Measurements from ENCODE around the gene DMXL2.
"Not testable (repeated sequence)": the region's sequence is repeated elsewhere in the genome, so short reads cannot be mapped to it uniquely, and the experiment has no call there.

Gene DMXL2

DNA sequence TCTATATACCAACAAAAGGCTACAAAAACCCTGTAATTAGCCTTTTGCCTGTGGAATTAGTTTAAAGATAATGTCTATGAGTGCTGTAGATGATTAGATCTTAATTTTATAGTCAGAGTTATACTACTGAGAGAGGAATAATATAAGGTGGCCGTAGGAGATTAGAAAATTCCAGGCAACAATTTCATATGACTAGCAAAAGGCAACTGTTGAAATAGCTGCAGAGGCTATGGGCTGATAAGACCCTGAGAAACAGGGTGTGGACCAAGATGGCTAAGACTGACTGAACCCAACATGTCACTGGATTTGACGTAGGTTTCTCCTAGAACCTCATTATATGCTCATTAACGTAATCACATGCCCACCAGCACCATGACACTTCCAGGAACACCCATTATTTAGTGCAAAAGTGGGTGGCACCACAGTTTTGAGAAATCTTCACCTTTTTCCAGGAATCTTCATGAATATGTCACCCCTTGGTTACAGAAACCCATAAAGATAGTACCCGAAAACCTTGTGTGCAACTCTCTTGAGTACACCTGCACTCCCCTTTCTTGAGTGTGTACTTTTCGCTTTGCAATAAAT, 29.6 kb upstream of the DMXL2 start:
- no peaks in the 10 kb centered on the region for H3K4me1 ChIP-seq (ENCODE audit: control insufficient read depth, insufficient read depth, low read depth, low read length)
- no peak overlapping the region for H2AK5ac ChIP-seq (ENCODE audit: low read length, severe bottlenecking)
- no peak overlapping the region for H3K4me3 ChIP-seq (ENCODE audit: insufficient read depth in 1 of 2, low read depth in 1 of 2, low read length in 2 of 2)
- H3K27ac ChIP-seq (ENCODE audit: low read length, poor library complexity, severe bottlenecking) = no peak overlapping the region
- H3K4ac ChIP-seq (ENCODE audit: low read depth in 1 of 2, low read length in 2 of 2) = no peak overlapping the region
- H4K91ac ChIP-seq (ENCODE audit: low read length) = no peak overlapping the region
- H2BK15ac ChIP-seq (ENCODE audit: low read depth, poor library complexity, severe bottlenecking) = no peak overlapping the region
- no peak overlapping the region for H3K23ac ChIP-seq (ENCODE audit: low read length in 2 of 2)
- no peak overlapping the region for H3K14ac ChIP-seq (ENCODE audit: low read length in 2 of 2)
- no peak overlapping the region for H2AFZ ChIP-seq (ENCODE audit: low read depth, low read length)
- WGBS = 87% methylated on average over 5 of the region's 5 CpGs
- H3K79me1 ChIP-seq (replicated peaks; ENCODE audit: low read length, poor library complexity, severe bottlenecking) = no peaks in the 10 kb centered on the region
- no peak overlapping the region for H4K8ac ChIP-seq (ENCODE audit: low read length)
- H3K27me3 ChIP-seq (ENCODE audit: control insufficient read depth in 1 of 2, insufficient read depth in 1 of 2, low read length in 2 of 2) = peaks cover 0 to 4% of the 10 kb centered on the region in 2 experiments
- H2BK5ac ChIP-seq (ENCODE audit: low read depth, low read length, poor library complexity, severe bottlenecking) = no peak overlapping the region
- no peak for DNase-seq
- no peak overlapping the region for H3K4me2 ChIP-seq (ENCODE audit: low read length, poor library complexity, severe bottlenecking)
- H3K9ac ChIP-seq (ENCODE audit: low read length) = no peak overlapping the region
- no peak overlapping the region for H2BK12ac ChIP-seq (ENCODE audit: low read length in 2 of 2)
- no peak overlapping the region for H3K18ac ChIP-seq (ENCODE audit: low read depth in 1 of 2, low read length in 2 of 2)
- no peak overlapping the region for H2BK120ac ChIP-seq (ENCODE audit: low read depth, low read length)
- H3K9me3 ChIP-seq (ENCODE audit: control insufficient read depth, low read length) = no peaks in the 10 kb centered on the region
- H3K36me3 ChIP-seq (ENCODE audit: control insufficient read depth in 1 of 2, insufficient read depth in 2 of 2, low read depth in 1 of 2, low read length in 2 of 2) = no peaks in the 10 kb centered on the region

DNA sequence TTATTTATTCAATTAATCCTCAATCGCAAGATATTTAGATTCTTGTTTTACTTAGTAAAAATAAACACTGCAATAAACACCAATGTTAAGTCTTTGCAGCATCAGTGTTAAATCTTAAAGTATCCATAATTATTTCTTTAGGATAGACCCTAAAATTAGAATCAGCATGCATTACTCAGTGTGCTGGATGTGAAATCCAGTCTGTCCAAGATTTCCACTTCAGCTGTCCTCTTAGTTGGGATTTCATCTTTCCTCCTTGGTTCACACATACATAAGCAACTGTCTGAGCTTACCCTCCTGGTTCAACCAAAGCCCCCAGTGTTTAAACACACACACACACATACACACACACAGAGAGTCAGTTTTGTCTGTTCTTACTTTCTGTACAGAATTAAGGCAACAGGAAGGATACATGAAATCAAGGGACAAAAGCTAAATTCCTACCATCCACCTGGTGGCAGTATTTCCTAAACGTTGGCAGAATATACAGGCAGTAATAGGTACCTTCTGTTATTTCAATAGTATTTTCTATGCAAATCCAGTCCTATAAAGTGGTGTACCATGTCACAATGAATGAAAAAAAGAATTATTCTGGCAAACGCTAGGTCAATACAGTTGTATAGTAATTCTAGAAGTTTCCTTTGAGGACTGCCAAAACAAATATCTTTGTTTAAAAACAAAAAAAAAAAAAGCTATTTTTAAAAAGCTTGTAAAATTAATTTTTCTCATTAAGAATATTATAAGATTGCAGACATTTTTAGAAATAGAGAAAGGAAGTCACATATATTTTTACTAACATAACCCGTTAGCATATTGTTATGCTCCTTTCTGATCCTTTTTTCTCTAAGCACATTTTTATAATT, 27.3 kb upstream of the DMXL2 start:
- Histone ChIP-seq H2AFZ (ENCODE audit: low read depth, low read length) (no peak overlapping the region), H3K9me3 (ENCODE audit: control insufficient read depth, low read length) (no peaks in the 10 kb centered on the region), H3K23ac (ENCODE audit: low read length in 2 of 2) (no peak overlapping the region), H3K4ac (ENCODE audit: low read depth in 1 of 2, low read length in 2 of 2) (no peak overlapping the region), H3K4me2 (ENCODE audit: low read length, poor library complexity, severe bottlenecking) (no peak overlapping the region), H2BK15ac (ENCODE audit: low read depth, poor library complexity, severe bottlenecking) (no peak overlapping the region), H3K36me3 (ENCODE audit: control insufficient read depth in 1 of 2, insufficient read depth in 2 of 2, low read depth in 1 of 2, low read length in 2 of 2) (no peaks in the 10 kb centered on the region), H4K8ac (ENCODE audit: low read length) (no peak overlapping the region), H2BK120ac (ENCODE audit: low read depth, low read length) (no peak overlapping the region), H3K4me3 (ENCODE audit: insufficient read depth in 1 of 2, low read depth in 1 of 2, low read length in 2 of 2) (no peak overlapping the region), H2BK12ac (ENCODE audit: low read length in 2 of 2) (no peak overlapping the region), H3K14ac (ENCODE audit: low read length in 2 of 2) (no peak overlapping the region), H3K18ac (ENCODE audit: low read depth in 1 of 2, low read length in 2 of 2) (no peak overlapping the region), H3K79me1 (replicated peaks; ENCODE audit: low read length, poor library complexity, severe bottlenecking) (no peaks in the 10 kb centered on the region), H2AK5ac (ENCODE audit: low read length, severe bottlenecking) (no peak overlapping the region), H4K91ac (ENCODE audit: low read length) (no peak overlapping the region), H3K4me1 (ENCODE audit: control insufficient read depth, insufficient read depth, low read depth, low read length) (no peaks in the 10 kb centered on the region), H3K27ac (ENCODE audit: low read length, poor library complexity, severe bottlenecking) (no peak overlapping the region), H2BK5ac (ENCODE audit: low read depth, low read length, poor library complexity, severe bottlenecking) (no peak overlapping the region), H3K27me3 (ENCODE audit: control insufficient read depth in 1 of 2, insufficient read depth in 1 of 2, low read length in 2 of 2) (peaks cover 0 to 4% of the 10 kb centered on the region in 2 experiments), H3K9ac (ENCODE audit: low read length) (no peak overlapping the region)
- WGBS = no CpG with 5 or more reads among the region's 4 CpGs
- peak; percentile 83 for DNase-seq

DNA sequence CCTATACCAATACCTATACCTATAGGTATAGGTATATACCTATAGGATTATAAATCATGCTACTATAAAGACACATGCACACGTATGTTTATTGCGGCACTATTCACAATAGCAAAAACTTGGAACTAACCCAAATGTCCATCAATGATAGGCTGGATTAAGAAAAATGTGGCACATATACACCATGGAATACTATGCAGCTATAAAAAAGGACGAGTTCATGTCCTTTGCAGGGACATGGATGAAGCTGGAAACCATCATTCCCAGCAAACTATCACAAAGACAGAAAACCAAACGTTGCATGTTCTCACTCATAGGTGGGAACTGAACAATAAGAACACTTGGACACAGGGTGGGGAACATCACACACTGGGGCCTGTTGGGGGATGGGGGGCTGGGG, 26.1 kb upstream of the DMXL2 start:
- H4K91ac ChIP-seq (ENCODE audit: low read length); H3K4ac ChIP-seq (ENCODE audit: low read depth in 1 of 2, low read length in 2 of 2); H2AFZ ChIP-seq (ENCODE audit: low read depth, low read length); H3K23ac ChIP-seq (ENCODE audit: low read length in 2 of 2); H3K4me2 ChIP-seq (ENCODE audit: low read length, poor library complexity, severe bottlenecking); H3K27ac ChIP-seq (ENCODE audit: low read length, poor library complexity, severe bottlenecking); H2BK15ac ChIP-seq (ENCODE audit: low read depth, poor library complexity, severe bottlenecking); H3K18ac ChIP-seq (ENCODE audit: low read depth in 1 of 2, low read length in 2 of 2); DNase-seq; H3K27me3 ChIP-seq (ENCODE audit: control insufficient read depth in 1 of 2, insufficient read depth in 1 of 2, low read length in 2 of 2); H2BK12ac ChIP-seq (ENCODE audit: low read length in 2 of 2); H3K9me3 ChIP-seq (ENCODE audit: control insufficient read depth, low read length); H3K4me3 ChIP-seq (ENCODE audit: insufficient read depth in 1 of 2, low read depth in 1 of 2, low read length in 2 of 2); H3K4me1 ChIP-seq (ENCODE audit: control insufficient read depth, insufficient read depth, low read depth, low read length); H3K14ac ChIP-seq (ENCODE audit: low read length in 2 of 2); H2BK5ac ChIP-seq (ENCODE audit: low read depth, low read length, poor library complexity, severe bottlenecking); H4K8ac ChIP-seq (ENCODE audit: low read length); H3K9ac ChIP-seq (ENCODE audit: low read length); H3K36me3 ChIP-seq (ENCODE audit: control insufficient read depth in 1 of 2, insufficient read depth in 2 of 2, low read depth in 1 of 2, low read length in 2 of 2); H2AK5ac ChIP-seq (ENCODE audit: low read length, severe bottlenecking); H2BK120ac ChIP-seq (ENCODE audit: low read depth, low read length); H3K79me1 ChIP-seq (replicated peaks; ENCODE audit: low read length, poor library complexity, severe bottlenecking): not testable (repeated sequence)
- WGBS = 100% methylated on average over 2 of the region's 4 CpGs

DNA sequence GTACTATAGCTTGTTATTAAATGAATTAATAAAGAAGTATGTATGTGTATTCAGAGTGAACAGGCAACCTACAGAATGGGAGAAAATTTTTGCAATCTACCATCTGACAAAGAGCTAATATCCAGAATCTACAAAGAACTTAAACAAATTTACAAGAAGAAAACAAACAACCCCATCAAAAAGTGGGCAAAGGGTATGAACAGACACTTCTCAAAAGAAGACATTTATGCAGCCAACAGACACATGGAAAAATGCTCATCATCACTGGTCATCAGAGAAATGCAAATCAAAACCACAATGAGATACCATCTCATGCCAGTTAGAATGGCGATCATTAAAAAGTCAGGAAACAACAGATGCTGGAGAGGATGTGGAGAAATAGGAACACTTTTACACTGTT, 25.5 kb upstream of the DMXL2 start:
- H3K14ac ChIP-seq (ENCODE audit: low read length in 2 of 2); H3K4me1 ChIP-seq (ENCODE audit: control insufficient read depth, insufficient read depth, low read depth, low read length); H3K9me3 ChIP-seq (ENCODE audit: control insufficient read depth, low read length); H2BK12ac ChIP-seq (ENCODE audit: low read length in 2 of 2); H3K9ac ChIP-seq (ENCODE audit: low read length); H3K23ac ChIP-seq (ENCODE audit: low read length in 2 of 2); H4K8ac ChIP-seq (ENCODE audit: low read length); DNase-seq; H3K4me2 ChIP-seq (ENCODE audit: low read length, poor library complexity, severe bottlenecking); H4K91ac ChIP-seq (ENCODE audit: low read length); H3K4ac ChIP-seq (ENCODE audit: low read depth in 1 of 2, low read length in 2 of 2); H3K27me3 ChIP-seq (ENCODE audit: control insufficient read depth in 1 of 2, insufficient read depth in 1 of 2, low read length in 2 of 2); H3K27ac ChIP-seq (ENCODE audit: low read length, poor library complexity, severe bottlenecking); H3K4me3 ChIP-seq (ENCODE audit: insufficient read depth in 1 of 2, low read depth in 1 of 2, low read length in 2 of 2); H2BK120ac ChIP-seq (ENCODE audit: low read depth, low read length); H3K18ac ChIP-seq (ENCODE audit: low read depth in 1 of 2, low read length in 2 of 2); H2AFZ ChIP-seq (ENCODE audit: low read depth, low read length); H3K36me3 ChIP-seq (ENCODE audit: control insufficient read depth in 1 of 2, insufficient read depth in 2 of 2, low read depth in 1 of 2, low read length in 2 of 2); H2BK15ac ChIP-seq (ENCODE audit: low read depth, poor library complexity, severe bottlenecking); H2AK5ac ChIP-seq (ENCODE audit: low read length, severe bottlenecking); H2BK5ac ChIP-seq (ENCODE audit: low read depth, low read length, poor library complexity, severe bottlenecking); H3K79me1 ChIP-seq (replicated peaks; ENCODE audit: low read length, poor library complexity, severe bottlenecking): not testable (repeated sequence)
- no CpG with 5 or more reads among the region's 1 CpG for WGBS
